Lung (tissue), 12 donors: Measurements from ENCODE around the gene DENND1B. TPM values are rescaled to one million over a fixed set of nuclear protein-coding genes. Genes with fewer than 3 reads are reported as not detected.

ENCODE experiments used
- ATAC-seq: fragments of 200-7000 bp; cut with Tn5 transposase; one replicate; pipeline ENCODE4 v1.9.1; 2020; ENCODE audit warnings: moderate number of reproducible peaks; ENCODE audit not compliant: insufficient read depth, low FRiP score
- DNase-seq, 3 donors: peaks; one replicate each; pipeline ENCODE4 v3.0.0-alpha.2; 2013 to 2017
- H3K27ac ChIP-seq, 2 donors: one replicate each; pipeline ENCODE4 v1.5.1; 2013; ENCODE audit warnings: mild to moderate bottlenecking in 2 of 2, moderate library complexity in 2 of 2, control low read depth in 1 of 2, inconsistent platforms in 1 of 2, low read depth in 1 of 2, low read length in 1 of 2
- H3K27me3 ChIP-seq, 3 donors: one replicate each; pipeline ENCODE4 v1.5.1; 2013; ENCODE audit warnings: low read length in 2 of 3; ENCODE audit not compliant: control insufficient read depth in 3 of 3, insufficient read depth in 3 of 3
- H3K36me3 ChIP-seq, 4 donors: one replicate each; pipeline ENCODE4 v1.5.1; 2013; ENCODE audit warnings: low read length in 4 of 4, mild to moderate bottlenecking in 1 of 4, moderate library complexity in 1 of 4; ENCODE audit not compliant: control insufficient read depth in 4 of 4, insufficient read depth in 4 of 4
- H3K4me1 ChIP-seq, 5 donors: one replicate each; pipeline ENCODE4 v1.5.1; 2013; ENCODE audit warnings: low read length in 5 of 5, mild to moderate bottlenecking in 2 of 5, moderate library complexity in 1 of 5; ENCODE audit not compliant: control insufficient read depth in 5 of 5, insufficient read depth in 5 of 5
- H3K4me3 ChIP-seq: one replicate; pipeline ENCODE4 v1.5.1; 2013; ENCODE audit warnings: mild to moderate bottlenecking, control low read depth, moderate library complexity
- H3K9ac ChIP-seq, 2 donors: one replicate each; pipeline ENCODE4 v1.5.1; 2013; ENCODE audit warnings: low read length in 2 of 2, control low read depth in 1 of 2; ENCODE audit not compliant: insufficient read depth in 1 of 2
- H3K9me3 ChIP-seq, 4 donors: one replicate each; pipeline ENCODE4 v1.5.1; 2013; ENCODE audit warnings: low read length in 3 of 4, mild to moderate bottlenecking in 1 of 4, moderate library complexity in 1 of 4; ENCODE audit not compliant: control insufficient read depth in 4 of 4, insufficient read depth in 3 of 4
- WGBS, 2 donors: extraction: QIAGEN DNeasy Blood & Tissue Kit; methylation state at CpG; one replicate each; pipeline ENCODE4 v1.1.7; 2013; 5-methylcytosine and 5-hydroxymethylcytosine counted together
- polyA plus RNA-seq, 2 donors: library from polyadenylated mRNA; stranded (reverse); fragments of 200-250 nt; gene quantifications; one replicate each; pipeline ENCODE4 v1.2.1, GENCODE V29; 2013
- total RNA-seq, 2 donors: library from RNA; depleted of rRNA in 1 of 2; stranded (reverse); fragments of >200 nt in 1 of 2; gene quantifications; one replicate each; pipeline ENCODE4 v1.2.1, GENCODE V29; 2014 to 2021
- TF ChIP-seq, protein P1 (sequence below): IDR thresholded peaks from 2 replicates; pipeline ENCODE4 v1.5.1; 2012; ENCODE audit warnings: mild to moderate bottlenecking; ENCODE audit errors: control extremely low read depth, extremely low read depth
- donor health status: control.
- donor health status: control.
- donor health status: Bipolar disorder and iron deficiency.
- donor health status: healthy.
- donor health status: DM: yes; HTN: yes; CAD: no.

The DENND1B gene
- total and polyA plus RNA-seq, 4 donors, result 2.7 to 41.0 (median 10.1) TPM

DNA sequence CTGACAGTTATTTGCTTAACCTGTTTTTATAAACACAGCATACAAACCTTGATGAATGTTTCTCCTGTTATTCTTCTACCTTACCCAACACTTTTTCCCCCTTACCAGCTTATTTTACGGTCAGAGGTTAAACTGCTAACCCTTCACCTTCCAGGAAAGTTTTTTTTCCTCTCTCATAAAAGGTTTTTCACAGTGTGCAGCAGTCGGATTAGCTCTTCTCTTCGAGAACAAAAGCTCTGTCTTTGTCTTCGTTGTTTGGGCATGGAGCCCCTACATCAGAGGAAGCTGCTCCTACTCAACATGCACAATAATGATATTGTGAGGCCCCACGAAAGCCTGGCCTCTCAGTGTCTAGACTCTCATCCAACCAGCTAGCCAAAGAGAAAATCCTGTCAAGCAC, 42.0 kb downstream of the DENND1B start:
- Histone ChIP-seq H3K27ac (no peak overlapping the region), H3K4me1 (peaks cover 0 to 13% (median 0%) of the 10 kb centered on the region in 5 donors), H3K9ac (no peak overlapping the region), H3K36me3 (no peaks in the 10 kb centered on the region), H3K4me3 (no peak overlapping the region), H3K27me3 (no peaks in the 10 kb centered on the region), H3K9me3 (no peaks in the 10 kb centered on the region)
- TF ChIP-seq, protein P1, sequence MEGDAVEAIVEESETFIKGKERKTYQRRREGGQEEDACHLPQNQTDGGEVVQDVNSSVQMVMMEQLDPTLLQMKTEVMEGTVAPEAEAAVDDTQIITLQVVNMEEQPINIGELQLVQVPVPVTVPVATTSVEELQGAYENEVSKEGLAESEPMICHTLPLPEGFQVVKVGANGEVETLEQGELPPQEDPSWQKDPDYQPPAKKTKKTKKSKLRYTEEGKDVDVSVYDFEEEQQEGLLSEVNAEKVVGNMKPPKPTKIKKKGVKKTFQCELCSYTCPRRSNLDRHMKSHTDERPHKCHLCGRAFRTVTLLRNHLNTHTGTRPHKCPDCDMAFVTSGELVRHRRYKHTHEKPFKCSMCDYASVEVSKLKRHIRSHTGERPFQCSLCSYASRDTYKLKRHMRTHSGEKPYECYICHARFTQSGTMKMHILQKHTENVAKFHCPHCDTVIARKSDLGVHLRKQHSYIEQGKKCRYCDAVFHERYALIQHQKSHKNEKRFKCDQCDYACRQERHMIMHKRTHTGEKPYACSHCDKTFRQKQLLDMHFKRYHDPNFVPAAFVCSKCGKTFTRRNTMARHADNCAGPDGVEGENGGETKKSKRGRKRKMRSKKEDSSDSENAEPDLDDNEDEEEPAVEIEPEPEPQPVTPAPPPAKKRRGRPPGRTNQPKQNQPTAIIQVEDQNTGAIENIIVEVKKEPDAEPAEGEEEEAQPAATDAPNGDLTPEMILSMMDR, result no peak
- WGBS, 2 donors, result 77 to 84% methylated on average over 5 of the region's 5 CpGs
- ATAC-seq (no peak), DNase-seq (no peak)

DNA sequence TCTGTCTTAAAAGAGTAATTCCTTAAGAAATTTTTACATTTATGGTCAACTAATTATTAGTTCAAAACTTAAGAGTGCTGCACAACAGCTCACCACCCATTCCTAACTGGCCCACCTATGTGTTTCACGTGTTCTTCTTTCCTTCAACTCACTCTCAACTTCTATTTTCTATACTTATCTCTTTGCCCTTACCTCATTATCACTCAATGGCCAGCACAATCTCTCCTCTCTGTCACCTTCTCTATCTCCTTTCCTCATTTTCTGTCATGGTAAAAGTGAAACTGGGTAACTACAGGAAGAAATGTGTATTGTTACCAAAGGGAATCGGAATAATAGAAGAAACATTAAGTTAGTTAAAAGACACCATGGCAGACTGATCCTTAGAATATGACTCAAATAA, 43.1 kb downstream of the DENND1B start:
- no peak for ATAC-seq
- TF ChIP-seq, protein P1, result no peak
- Histone ChIP-seq H3K27ac (no peak overlapping the region), H3K36me3 (no peaks in the 10 kb centered on the region), H3K9ac (no peak overlapping the region), H3K4me3 (no peak overlapping the region), H3K4me1 (peaks cover 0 to 11% (median 0%) of the 10 kb centered on the region in 5 donors), H3K9me3 (no peaks in the 10 kb centered on the region), H3K27me3 (no peaks in the 10 kb centered on the region)
- 95 to 97% methylated on average over 2 of the region's 2 CpGs for WGBS, 2 donors
- no peak for DNase-seq

DNA sequence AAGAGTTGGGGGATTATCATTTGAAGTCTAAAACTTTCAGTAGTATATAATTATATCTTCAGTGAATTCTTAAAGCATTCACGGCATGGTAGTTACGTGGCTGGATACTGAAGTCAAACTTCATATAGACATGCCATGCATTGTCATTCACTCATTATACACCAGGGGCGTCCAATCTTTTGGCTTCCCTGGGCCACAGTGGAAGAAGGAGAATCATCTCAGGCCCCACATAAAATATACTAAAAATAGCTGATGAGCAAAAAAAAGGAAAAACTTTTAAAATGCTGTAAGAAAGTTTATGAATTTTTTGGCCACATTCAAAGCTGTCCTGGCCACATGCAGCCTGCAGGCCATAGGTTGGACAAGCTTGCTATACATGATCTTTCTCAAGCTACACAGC, 43.8 kb downstream of the DENND1B start:
- ATAC-seq (no peak), DNase-seq (no peak)
- 96 to 98% methylated on average over 3 of the region's 3 CpGs for WGBS, 2 donors
- Histone ChIP-seq H3K36me3 (no peaks in the 10 kb centered on the region), H3K27ac (no peak overlapping the region), H3K27me3 (no peaks in the 10 kb centered on the region), H3K4me3 (no peak overlapping the region), H3K4me1 (peaks cover 0 to 8% (median 0%) of the 10 kb centered on the region in 5 donors), H3K9me3 (no peaks in the 10 kb centered on the region), H3K9ac (no peak overlapping the region)
- TF ChIP-seq, protein P1, result no peak

DNA sequence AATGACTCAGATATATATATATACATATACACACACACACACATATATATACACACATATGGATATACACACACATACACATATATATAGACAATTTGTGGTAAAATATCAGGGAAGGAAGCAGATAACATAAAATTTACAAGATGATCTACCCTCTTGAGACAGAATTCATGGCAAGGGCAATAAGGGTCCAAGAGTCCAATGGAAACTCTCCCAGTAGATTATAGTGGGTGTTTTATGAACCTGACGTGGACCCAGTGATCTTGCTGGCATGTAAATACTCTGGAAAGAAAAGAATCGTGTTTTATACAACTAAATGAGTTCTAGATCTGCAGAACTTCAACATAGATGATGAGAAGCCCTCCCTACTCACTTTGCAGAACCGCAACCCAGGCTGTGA, 49.3 kb downstream of the DENND1B start:
- Histone ChIP-seq H3K4me1 (no peaks in the 10 kb centered on the region), H3K4me3 (no peak overlapping the region), H3K27me3 (no peaks in the 10 kb centered on the region), H3K9ac (no peak overlapping the region), H3K9me3 (peaks cover 0 to 3% (median 1%) of the 10 kb centered on the region in 4 donors), H3K36me3 (no peaks in the 10 kb centered on the region), H3K27ac (no peak overlapping the region)
- ATAC-seq (no peak), DNase-seq (no peak)
- WGBS, 2 donors, result 93 to 96% methylated on average over 3 of the region's 3 CpGs
- TF ChIP-seq, protein P1, result no peak
